NCI-H460 (cell line): ENCODE data around the gene PLCD1. TPM values are rescaled to one million over a fixed set of nuclear protein-coding genes. Genes with fewer than 3 reads are reported as not detected.
A peak's percentile ranks its signal among the peaks of the same experiment; 100 is the strongest.
"Not testable (repeated sequence)": the region's sequence is repeated elsewhere in the genome, so short reads cannot be mapped to it uniquely, and the experiment has no call there.

ENCODE experiments used
- DNase-seq: peaks from one replicate; pipeline ENCODE4 v3.0.0-alpha.2; 2016; ENCODE audit warnings: low read depth; ENCODE audit errors: extremely low read depth
- total RNA-seq: library from RNA; depleted of rRNA; stranded (reverse); fragments of >200 nt; shearing (Covaris generic); gene quantifications from 2 replicates; pipeline ENCODE4 v1.2.3, GENCODE V29; 2014

Gene PLCD1
- total RNA-seq, 1 experiment from 2014 or later, result 1.9 TPM

- DNase-seq, result no peak
Measured at GRCh38 chr3:38038447-38038911, 9.0 kb upstream of the PLCD1 start.

DNA sequence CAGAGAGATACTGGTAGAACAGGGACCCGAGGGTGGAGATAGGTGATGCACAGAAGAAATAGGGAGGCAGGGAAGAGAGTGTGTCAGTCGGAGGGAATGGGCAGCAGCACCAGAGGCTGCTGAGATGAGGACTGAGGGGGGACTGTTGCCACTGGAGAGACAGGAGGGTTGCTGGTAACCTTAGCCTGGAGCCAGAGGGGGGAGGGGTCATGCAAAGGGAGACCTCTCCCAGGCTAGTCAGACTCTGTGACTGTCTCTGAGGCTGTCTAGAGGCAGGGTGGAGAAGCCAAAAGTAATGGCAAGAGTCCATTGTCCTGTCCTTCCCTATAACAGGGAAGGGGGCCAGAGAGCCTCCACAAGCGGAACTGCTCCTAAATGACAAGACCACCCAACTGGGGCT is 7.5 kb upstream of the PLCD1 start:
- DNase-seq, result no peak

- DNase-seq, result no peak
Measured at GRCh38 chr3:38036286-38036685, 6.8 kb upstream of the PLCD1 start.

GRCh38 chr3:38034335-38034734 is 4.9 kb upstream of the PLCD1 start:
- not testable (repeated sequence) for DNase-seq

- not testable (repeated sequence) for DNase-seq
Measured at GRCh38 chr3:38033586-38033985, 4.1 kb upstream of the PLCD1 start.

- no peak for DNase-seq
Measured at GRCh38 chr3:38032328-38032865, 3.0 kb upstream of the PLCD1 start.

DNA sequence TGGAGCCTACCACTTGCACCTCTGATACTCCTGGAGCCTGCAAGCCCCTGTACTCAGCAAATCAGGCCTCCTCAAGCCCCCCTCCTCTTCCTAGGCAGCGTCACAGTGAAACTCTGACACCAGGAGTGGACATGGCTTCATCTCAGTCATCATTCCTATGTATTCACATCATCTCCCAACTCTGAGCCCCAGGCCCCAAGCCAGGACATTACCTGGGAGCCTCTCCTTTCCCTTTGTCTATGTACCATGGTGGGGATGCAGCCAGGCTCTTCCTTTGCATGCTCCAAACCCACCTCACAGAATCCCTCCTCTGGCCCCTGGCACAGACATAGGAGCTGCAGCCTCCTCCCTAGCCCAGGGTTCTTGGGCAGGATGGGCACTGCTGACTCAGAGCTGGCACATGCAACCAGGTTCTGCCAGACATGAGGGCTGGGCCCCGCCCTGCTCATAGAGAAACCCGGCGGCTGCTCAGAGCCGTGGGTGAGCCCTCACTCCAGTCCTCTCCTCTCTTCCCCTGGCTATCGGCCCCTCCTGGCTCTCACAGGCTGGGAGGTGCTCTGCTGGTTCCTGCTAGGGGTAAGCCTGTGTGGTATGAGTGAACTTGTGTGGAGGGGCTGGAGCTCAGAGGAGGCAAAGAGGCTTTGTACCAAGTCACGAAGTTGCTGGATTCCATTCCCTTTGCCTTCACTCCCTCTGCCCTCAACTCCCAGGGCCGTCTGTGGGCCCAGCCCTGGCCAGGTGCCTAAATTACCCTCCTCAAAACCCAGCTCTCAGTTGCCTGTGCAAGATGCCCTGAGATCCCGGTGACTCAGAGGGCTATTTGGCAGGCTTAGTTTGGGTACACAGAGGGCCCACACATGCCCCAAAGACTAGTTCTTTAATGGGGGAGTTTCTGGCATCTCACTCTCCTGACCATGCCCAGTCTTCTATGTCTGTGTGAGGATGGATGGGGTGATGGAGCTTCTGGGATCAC is 1.9 kb upstream of the PLCD1 start:
- DNase-seq, result peak; percentile 55

GRCh38 chr3:38030126-38031021 is 932 bp upstream of the PLCD1 start:
- no peak for DNase-seq

DNA sequence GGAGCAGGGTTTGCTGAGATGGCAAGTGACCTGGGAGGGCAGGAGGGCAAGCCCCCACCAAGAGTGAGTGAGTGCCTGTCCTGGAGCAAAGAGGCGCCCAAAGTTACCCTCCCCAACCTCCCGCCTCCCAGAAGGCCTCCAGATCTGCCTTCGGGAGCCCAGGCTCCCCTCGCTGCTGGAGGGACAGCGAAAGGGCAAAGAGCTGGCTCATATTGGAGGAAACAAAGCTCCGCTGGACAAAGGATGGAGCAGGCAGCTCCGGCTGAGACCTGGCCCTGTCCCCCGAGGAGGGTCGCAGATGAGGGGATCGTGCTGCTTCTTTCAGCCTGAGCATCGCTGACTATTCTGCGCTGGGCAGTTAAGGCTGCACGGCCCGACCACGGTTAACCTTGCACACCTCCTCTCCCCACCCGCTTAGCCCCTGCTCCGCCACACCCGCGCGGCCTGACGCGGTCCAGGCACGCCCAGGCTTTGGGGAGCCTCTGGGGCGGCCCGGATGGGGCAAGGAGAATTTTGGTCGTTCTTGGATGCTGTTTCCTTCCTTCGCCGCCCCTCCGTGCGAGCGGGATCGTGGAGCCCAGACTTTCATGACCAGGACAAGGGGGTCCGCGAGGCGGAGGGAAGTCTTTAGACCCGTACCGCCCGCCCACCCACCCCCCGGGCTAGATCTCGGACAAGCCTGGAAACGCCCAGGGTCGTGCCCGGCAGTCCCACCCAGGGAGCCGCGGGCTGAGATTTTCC is 651 bp downstream of the PLCD1 start:
- no peak for DNase-seq

GRCh38 chr3:38027466-38028465 is 1.7 kb downstream of the PLCD1 start:
- DNase-seq, result no peak

DNA sequence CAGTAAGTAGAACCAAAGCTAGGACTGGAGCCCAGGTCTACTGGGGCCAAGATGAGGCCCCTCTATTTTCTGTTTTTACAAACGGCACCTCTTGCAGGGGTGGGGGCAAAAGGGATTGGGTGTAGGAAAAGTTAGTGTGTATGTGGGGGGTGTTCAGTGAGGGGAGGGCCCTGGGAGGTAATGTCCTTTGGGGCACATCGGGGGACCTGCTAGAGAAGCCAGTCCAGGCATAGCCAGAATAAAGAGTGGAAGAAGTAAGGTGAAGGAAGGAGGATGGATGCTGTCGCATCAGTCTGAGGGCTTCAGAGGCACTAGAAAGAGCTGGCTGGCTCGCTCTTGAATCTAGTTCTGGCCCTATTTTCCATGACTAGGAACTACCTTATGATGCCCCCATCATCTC is 2.6 kb downstream of the PLCD1 start:
- DNase-seq, result no peak

GRCh38 chr3:38022896-38023709 is 6.3 kb downstream of the PLCD1 start:
- DNase-seq, result no peak

GRCh38 chr3:38022301-38022700 is 7.1 kb downstream of the PLCD1 start:
- DNase-seq, result no peak

- no peak for DNase-seq
Measured at GRCh38 chr3:38021196-38021595, 8.2 kb downstream of the PLCD1 start.

DNA sequence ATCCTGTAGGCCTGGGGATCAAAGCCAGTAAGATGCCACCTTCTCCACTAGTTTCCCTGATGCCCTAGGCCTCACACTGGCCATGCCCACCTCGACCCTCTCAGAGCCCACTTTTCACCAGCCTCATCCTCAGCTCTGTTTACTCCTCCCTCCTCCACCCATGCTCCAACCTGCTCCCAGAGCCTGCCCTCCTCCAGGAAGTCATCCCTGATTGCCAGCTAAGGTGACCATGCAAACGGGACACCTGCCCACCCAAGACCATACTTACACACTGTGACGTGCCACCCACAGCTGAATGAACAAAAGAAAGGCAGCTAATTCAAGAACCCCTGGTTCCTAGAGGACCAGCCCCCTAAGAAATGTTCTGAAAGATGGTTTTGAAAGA is 9.1 kb downstream of the PLCD1 start:
- no peak for DNase-seq

- DNase-seq, result no peak
Measured at GRCh38 chr3:38019658-38020341, 9.6 kb downstream of the PLCD1 start.
